Measurements from ENCODE around the gene NSRP1. TPM values are rescaled to one million over a fixed set of nuclear protein-coding genes. Genes with fewer than 3 reads are reported as not detected.
"Not testable (repeated sequence)": the region's sequence is repeated elsewhere in the genome, so short reads cannot be mapped to it uniquely, and the experiment has no call there.

The NSRP1 gene
- total RNA-seq, 1 experiment from 2014 or later = 1.9 TPM

DNA sequence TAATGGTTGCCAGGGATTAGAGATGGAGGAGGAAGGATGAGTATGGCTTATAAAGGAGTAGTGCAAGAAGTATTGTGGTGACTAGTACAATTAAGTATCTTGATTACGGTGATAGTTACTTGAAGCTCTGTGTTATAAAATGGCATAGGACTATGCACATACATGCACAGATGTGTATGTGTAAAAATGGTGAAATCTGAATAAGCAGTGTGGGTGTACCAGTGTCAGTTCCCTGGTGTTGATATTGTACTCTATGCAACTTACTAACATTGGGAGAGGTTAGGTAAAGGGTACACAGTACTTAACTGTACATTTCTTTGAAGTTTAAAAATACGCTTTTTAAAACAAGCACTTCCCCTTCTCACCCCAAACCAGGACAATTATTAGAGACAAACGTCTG, 48.5 kb downstream of the NSRP1 start:
- DNase-seq (ENCODE audit: low read depth) = no peak

DNA sequence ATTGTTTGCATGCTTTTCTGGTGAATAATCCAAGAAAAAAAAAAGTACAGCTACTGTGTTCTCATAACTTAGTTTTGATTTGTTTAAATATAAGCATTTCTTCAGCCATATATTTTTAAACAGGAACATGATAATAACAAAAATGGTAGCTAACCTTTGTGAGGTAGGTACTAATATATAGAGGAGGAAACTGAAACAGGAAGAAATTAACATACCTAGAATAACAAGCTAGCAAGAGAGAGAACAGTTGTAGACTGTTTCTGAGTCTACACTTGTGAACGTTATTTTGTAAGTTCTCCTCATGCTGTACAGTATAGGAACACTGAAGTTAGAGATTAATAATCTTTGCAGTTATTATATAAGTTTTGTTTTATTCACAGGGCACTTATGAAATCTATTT, 49.3 kb downstream of the NSRP1 start:
- DNase-seq (ENCODE audit: low read depth) = no peak
- in situ Hi-C loops (cut with HindIII; ENCODE audit: low pct_unique_long_range_greater_than_20kb, low sequenced_read_pairs) = no loop called here

More for the DNA sequence above, 48.5 kb downstream of the NSRP1 start:
- in situ Hi-C loops (cut with HindIII; ENCODE audit: low pct_unique_long_range_greater_than_20kb, low sequenced_read_pairs) = no loop called here

DNA sequence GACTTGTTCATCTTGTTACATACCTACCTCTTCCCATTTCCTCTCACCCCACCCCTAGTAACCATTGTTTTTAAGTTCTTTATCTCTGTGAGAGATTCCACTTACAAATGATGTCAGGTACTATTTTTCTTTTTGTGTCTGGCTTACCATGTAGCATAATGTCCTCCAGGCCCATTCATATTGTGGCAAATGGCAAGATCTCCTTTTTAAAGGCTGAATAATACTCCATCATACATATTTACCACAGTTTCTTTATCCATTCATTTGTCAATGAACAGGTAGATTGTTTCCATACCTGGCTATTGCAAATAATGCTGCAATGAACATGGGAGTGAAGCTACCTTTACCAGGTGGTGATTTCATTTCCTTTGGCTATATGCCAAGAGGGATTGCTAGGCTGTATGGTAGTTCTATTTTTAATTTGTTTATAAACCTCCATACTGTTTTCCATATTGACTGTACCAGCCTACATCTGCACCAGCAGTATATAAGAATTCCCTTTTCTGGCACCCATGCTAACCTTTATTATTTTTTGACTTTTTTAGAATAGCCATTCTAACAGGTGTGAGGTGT, 53.9 kb downstream of the NSRP1 start:
- in situ Hi-C loops (cut with HindIII; ENCODE audit: low pct_unique_long_range_greater_than_20kb, low sequenced_read_pairs) = no loop called here
- DNase-seq (ENCODE audit: low read depth) = no peak

DNA sequence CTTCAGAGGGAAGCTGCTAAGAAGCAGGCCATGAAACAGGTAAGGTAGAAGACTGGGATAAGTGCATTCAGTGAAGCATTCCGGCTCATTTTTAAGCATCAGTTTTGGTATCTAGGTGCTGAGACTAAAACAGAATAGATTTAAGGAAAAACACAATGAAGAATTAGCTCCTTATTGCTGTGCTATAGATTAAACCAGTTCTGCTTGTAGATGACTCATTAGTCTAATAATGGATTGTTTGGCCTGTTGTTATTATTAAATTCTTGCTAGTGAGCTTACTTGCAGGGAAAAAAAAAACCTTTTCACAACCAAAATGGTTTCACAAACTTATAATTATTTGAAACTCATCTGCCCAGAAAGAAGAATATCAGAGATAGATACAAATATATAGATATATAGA, 55.9 kb downstream of the NSRP1 start:
- no peak for DNase-seq (ENCODE audit: low read depth)
- in situ Hi-C loops (cut with HindIII; ENCODE audit: low pct_unique_long_range_greater_than_20kb, low sequenced_read_pairs) = no loop called here

DNA sequence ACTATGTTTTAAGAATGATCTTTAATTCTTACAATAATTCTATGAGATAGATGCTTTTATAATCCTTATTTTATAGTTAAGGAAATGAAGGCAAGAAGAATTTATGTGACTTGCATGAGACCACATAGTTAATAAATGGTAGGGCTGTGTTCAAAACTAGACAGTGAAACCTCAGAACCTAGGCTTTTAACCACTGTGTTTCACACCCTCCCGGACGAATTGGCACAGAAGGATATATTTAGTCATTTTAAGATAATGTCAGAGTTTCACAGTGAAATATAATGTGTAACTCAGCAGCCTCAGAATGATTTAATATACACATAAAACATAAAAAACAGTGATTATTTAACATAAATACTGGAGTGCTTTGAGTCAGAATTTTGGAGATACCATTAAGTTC, 57.0 kb downstream of the NSRP1 start:
- in situ Hi-C loops (cut with HindIII; ENCODE audit: low pct_unique_long_range_greater_than_20kb, low sequenced_read_pairs) = no loop called here
- no peak for DNase-seq (ENCODE audit: low read depth)

DNA sequence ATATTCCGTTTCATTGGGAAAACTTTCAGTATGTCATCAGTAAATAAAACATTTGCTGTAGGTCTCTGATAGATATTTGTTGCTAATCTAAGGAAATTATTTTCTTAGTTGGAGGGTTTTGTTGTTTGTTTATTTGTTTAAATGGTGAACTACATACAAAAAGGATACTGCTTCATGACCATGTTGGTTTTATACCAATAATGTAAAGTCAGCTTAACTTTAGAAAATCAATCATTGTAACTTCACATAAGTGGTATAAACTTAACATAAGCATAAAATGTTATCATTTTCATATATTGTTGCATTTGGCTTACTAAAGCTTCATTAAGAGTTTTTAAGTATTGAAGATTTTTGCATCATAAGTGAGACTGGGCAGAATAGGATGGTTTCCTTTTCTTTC, 57.9 kb downstream of the NSRP1 start:
- no peak for DNase-seq (ENCODE audit: low read depth)
- in situ Hi-C loops (cut with HindIII; ENCODE audit: low pct_unique_long_range_greater_than_20kb, low sequenced_read_pairs) = no loop called here

DNA sequence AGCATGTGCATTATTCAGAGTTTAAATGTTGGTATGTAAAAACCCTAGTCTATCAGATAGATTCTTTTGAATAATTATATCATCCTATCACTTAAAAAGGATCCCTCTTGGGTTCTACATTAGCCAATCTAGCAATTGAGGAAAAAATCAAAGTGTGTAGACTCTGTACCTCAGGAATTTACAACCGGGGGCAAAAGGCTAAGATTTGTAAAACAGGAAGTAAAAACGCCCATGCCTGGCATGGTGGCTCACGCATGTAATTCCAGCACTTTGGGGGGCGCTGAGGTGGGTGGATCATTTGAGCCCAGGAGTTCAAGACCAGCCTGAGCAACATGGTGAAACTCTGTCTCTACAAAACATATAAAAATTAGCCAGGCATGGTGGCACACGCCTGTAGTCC, 60.2 kb downstream of the NSRP1 start:
- in situ Hi-C loops (cut with HindIII; ENCODE audit: low pct_unique_long_range_greater_than_20kb, low sequenced_read_pairs) = no loop called here
- no peak for DNase-seq (ENCODE audit: low read depth)

DNA sequence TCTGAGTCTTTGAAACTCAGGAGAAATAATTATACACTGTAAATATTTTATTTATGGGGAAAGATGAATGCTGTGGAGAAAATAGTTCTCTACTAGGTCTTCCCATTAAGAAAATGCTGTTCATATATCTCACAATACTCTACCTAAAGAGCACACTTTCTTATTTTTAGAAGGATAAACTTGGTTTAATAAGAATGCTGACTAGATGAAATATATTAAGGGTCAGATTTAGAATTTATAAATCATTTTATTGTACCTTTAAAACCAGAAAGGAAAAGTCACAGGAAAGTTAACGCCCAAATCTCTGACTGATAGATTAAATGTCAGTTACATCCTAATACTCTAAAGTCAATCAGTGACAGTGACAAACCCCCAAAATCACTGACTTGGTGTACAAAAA, 70.1 kb downstream of the NSRP1 start:
- DNase-seq (ENCODE audit: low read depth) = no peak
- in situ Hi-C loops (cut with HindIII; ENCODE audit: low pct_unique_long_range_greater_than_20kb, low sequenced_read_pairs) = no loop called here

DNA sequence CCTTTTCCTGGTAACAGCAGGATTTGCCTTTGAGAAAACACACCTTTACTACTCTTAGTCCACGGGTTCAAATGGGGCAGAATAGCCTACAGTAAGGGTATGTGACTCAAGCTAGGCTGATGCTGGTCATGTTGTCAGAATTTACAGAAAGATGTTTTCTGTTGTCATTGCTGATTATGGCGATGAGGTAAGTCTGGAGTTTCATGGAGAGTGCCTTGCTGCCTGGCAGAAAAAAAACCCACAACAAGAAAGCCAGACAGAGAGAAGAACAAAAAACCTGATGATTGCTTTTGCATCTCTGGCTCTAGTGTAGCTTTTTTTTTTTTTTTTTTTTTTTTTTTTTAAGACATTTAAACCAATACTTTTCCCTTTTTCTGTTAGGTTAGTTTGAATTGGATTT, 71.0 kb downstream of the NSRP1 start:
- in situ Hi-C loops (cut with HindIII; ENCODE audit: low pct_unique_long_range_greater_than_20kb, low sequenced_read_pairs) = no loop called here
- peak; percentile 29 for DNase-seq (ENCODE audit: low read depth)

DNA sequence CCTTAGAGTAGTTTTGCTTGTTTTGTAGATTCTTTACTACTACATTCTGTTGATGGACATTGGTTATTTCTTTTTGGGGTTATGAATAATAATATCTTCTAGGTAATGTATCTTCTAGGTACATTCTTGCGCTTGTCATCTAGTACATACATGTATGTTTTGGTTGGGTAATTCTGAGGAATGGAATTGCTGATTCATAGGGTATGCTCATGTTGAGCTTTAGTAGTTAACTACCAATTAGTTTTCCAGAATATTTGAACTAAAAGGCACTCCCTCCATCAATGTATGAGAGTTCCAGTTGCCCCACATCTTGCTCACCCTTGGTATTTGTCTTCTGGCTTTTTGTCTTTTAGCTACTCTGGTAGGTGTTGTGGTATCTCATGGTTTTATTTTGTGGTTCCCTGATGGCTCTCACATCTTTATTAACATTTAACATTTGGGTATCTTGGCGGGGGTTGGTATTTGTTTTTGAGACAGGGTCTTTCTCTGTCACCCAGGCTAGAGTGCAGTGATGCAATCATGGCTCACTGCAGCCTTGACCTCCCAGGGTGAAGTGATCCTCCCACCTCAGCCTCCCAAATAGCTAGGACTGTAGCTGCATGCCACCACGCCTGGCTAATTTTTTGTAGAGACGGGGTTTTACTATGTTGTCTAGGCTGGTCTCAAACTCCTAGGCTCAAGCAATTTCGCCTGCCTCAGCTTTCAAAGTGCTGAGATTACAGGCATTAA, 71.8 kb downstream of the NSRP1 start:
- in situ Hi-C loops (cut with HindIII; ENCODE audit: low pct_unique_long_range_greater_than_20kb, low sequenced_read_pairs) = no loop called here
- peak; percentile 45 for DNase-seq (ENCODE audit: low read depth)

DNA sequence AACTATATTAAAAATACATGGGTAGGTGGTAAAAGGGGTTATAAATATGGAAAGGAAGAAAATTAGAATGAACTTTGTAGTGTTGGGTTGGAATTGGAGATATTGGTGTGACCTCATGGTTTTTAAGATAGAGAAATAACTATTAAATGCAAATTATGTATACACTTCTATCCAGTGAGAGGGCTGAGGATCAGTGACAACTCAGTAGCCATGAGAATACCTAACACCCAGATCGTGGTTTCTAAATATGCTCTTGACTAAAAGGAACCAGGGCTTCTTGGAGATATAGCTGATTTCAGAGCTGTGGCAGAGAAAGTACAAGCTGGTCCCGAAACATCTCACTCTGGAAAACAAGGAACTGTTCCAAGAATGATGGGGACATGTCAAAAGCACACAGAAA, 74.5 kb downstream of the NSRP1 start:
- in situ Hi-C loops (cut with HindIII; ENCODE audit: low pct_unique_long_range_greater_than_20kb, low sequenced_read_pairs) = no loop called here
- no peak for DNase-seq (ENCODE audit: low read depth)

DNA sequence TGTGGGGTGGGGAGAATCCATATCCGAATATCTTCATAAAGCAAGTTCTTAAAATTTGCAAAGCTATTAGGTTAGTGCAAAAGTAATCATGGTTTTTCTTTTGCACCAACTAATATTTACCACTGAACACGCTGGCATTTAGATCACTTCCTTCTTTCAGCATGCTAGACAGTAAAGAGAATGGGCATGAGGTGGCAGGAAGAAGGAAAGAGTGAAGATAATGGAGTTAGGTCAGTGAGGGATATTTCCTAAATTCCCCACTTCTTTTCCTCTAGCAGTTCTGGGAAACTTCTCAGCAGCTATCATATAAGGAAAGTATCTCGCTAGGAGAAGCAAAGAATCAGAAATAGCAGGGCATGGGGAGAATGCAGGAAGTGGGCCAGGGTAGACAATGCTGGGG, 79.9 kb downstream of the NSRP1 start:
- in situ Hi-C loops (cut with HindIII; ENCODE audit: low pct_unique_long_range_greater_than_20kb, low sequenced_read_pairs) = no loop called here
- no peak for DNase-seq (ENCODE audit: low read depth)

DNA sequence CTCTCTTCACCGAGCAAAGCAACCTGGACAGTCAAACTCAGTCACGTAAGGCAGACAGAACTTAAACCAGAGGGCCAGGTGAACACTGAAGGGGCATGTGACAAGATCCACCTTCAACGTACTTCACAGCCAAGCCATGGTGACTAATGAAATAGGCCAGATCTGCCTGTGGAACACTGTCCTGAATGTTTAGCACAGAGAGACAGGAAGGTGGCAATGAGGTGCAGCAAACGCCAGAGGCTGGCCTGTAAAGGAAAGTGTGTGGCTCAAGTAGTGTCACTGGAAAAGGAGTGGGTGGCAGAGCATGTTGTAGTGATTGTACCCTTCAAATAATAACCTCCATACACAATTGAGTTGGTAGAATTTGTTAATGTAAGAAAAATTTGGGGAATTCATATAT, 80.8 kb downstream of the NSRP1 start:
- no peak for DNase-seq (ENCODE audit: low read depth)
- in situ Hi-C loops (cut with HindIII; ENCODE audit: low pct_unique_long_range_greater_than_20kb, low sequenced_read_pairs) = no loop called here

DNA sequence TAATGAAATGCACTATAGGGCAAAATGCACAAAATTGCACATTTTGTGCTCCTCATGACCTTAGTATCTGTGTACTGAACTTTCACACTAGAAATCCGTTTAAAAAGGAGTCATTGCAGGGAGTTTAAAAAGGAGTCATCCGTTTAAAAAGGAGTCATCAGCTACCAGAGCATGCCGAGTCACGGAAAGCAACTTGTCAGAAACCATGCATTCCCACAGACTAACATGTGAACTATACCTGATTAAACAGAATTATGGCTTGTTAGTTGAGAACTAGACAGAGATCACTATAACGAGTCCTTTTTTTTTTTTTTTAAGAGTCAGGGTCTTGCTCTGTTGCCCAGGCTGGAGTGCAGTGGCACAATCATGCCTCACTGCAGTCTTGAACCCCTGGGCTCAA, 83.0 kb downstream of the NSRP1 start:
- in situ Hi-C loops (cut with HindIII; ENCODE audit: low pct_unique_long_range_greater_than_20kb, low sequenced_read_pairs) = no loop called here
- no peak for DNase-seq (ENCODE audit: low read depth)

DNA sequence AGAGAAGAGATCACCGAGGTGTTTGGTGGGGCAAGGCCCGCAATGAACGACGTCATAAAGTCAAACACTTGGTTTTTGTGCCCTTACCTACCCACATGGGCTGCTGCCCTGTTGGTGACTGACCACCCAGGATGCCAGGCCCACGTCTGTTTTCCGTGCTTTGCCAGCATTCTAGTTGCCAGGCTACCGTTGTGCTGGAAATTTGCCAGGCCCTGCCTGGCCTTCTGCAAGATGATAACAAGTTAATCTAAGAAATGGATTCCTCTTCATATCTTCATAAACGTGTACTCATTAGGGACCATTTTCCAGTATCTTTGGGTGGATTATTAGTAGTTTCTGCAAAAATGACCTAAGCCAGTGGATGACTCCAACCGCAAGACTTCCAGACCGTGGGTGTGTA, 83.5 kb downstream of the NSRP1 start:
- in situ Hi-C loops (cut with HindIII; ENCODE audit: low pct_unique_long_range_greater_than_20kb, low sequenced_read_pairs) = no loop called here

DNA sequence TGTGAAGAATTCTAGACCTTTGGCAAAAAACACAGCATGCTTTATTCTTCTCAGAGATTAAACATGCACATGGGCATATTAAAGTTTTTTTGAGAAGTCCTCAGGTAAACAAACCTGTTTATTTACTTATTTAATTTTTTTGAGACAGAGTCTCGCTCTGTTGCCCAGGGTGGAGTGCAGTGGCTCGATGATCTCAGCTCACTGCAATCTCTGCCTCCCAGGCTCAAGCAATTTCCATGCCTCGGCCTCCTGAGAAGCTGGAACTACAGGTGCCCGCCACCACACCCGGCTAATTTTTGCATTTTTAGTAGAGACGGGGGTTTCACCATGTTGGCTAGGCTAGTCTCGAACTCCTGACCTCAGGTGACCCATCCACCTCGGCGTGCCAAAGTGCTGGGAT, 84.0 kb downstream of the NSRP1 start:
- DNase-seq (ENCODE audit: low read depth); in situ Hi-C loops (cut with HindIII; ENCODE audit: low pct_unique_long_range_greater_than_20kb, low sequenced_read_pairs): not testable (repeated sequence)

More for the DNA sequence above, 83.5 kb downstream of the NSRP1 start:
- DNase-seq (ENCODE audit: low read depth) = no peak

DNA sequence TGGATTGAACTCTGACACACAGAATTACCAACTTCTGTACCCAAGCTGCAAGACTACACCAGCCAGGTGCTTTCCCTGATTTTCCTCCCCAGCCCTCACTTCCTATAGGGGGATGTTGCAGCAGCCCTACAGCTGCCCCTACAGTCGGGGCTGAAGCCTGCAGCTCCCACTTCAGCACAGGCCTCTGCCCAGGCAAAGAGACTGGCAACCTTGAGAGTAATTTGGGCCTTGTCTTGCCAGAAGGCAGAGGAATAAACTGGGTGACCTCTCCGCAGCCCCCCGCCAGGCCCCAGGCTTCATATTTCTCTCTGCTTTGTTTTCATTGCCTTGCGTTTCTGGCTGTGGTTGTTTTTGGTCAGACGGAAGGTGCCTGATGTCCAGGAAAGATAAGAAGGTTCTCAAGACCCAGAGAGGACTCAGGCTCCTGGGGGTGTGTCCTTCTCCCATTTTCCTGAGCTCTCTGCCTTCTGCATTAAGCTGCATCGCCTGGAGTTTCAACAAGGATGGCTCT, 86.9 kb downstream of the NSRP1 start:
- in situ Hi-C loops (cut with HindIII; ENCODE audit: low pct_unique_long_range_greater_than_20kb, low sequenced_read_pairs) = no loop called here
- no peak for DNase-seq (ENCODE audit: low read depth)

DNA sequence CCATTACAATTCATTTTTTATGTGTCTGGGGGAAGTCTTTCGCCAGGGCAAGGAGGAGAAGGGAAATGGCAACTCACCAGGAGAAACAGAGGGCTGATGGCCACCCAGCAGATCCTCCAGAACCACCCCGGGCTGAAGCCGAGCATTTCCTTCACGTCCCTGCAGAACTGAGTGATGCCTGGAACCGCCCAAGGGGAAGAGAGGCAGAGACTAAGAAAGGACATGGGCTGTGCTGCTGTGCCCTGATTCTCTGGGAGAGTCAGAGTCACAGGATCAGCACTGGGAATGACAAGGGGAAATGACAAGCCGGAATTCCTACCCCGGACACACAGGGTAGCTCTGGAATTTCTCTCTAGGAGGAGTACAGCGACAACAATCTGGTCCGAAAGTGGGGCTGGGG, 91.0 kb downstream of the NSRP1 start:
- no peak for DNase-seq (ENCODE audit: low read depth)
- in situ Hi-C loops (cut with HindIII; ENCODE audit: low pct_unique_long_range_greater_than_20kb, low sequenced_read_pairs) = no loop called here

DNA sequence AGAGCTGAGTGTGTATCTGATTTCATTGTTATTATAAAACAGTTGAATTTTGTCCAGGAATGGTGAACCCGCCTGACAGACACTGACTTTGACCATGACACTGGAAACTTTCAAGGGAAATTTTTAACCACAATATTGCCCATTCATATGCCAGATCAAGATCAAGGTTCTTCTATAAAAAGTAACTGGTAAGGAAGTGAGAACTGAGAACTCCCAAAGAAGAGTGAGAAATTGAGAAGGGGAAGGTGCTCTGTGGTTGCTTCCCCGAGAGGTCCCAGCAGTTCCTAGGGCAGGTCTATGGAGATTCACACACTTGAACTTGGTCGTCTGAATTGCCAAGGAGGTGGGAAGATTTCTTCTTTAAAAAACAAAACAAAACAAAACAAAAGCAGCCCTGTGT, 91.6 kb downstream of the NSRP1 start:
- DNase-seq (ENCODE audit: low read depth) = no peak
- in situ Hi-C loops (cut with HindIII; ENCODE audit: low pct_unique_long_range_greater_than_20kb, low sequenced_read_pairs) = no loop called here

DNA sequence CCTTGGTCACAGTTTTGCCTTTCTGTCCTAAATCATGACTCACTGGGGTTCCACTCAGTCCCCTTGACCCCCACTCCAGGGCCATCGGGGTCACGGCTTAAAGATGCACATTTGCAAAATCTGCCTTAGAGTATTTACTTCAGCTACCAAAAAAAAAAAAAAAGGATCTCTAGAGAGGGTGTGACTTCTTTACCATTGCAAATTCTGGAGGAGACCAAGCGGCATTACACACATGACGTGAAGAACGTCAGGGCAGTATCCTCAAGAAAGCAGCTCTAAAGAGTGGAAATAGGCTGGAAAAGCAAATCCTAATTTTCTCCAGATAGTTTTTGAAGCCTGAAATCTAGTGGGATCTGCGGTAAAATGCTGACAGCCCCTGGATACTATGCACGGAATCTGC, 93.3 kb downstream of the NSRP1 start:
- in situ Hi-C loops (cut with HindIII; ENCODE audit: low pct_unique_long_range_greater_than_20kb, low sequenced_read_pairs) = no loop called here

More for the DNA sequence above, 93.3 kb downstream of the NSRP1 start:
- no peak for DNase-seq (ENCODE audit: low read depth)
